Body of pancreas (tissue), 4 donors: ENCODE data around the gene IP6K3.

Experiments
- POLR2A ChIP-seq, 3 donors: fragments of 450-650 bp; IDR thresholded peaks; one replicate each; pipeline ENCODE4 v1.6.1; 2016; ENCODE audit warnings: antibody characterized with exemption in 3 of 3, mild to moderate bottlenecking in 2 of 3
- TF ChIP-seq, protein P1 (sequence below), 7 experiments: fragments of 450-650 bp in 4 of 7; fragments of 200-600 bp in 3 of 7; sonication (generic) in 3 of 7; IDR thresholded peaks; one replicate each; pipeline ENCODE4 v1.5.1; 2016 to 2019; ENCODE audit warnings: antibody characterized with exemption in 7 of 7

GRCh38 chr6:33768644-33769120, 22.0 kb upstream of the IP6K3 start:
- TF ChIP-seq, protein P1, sequence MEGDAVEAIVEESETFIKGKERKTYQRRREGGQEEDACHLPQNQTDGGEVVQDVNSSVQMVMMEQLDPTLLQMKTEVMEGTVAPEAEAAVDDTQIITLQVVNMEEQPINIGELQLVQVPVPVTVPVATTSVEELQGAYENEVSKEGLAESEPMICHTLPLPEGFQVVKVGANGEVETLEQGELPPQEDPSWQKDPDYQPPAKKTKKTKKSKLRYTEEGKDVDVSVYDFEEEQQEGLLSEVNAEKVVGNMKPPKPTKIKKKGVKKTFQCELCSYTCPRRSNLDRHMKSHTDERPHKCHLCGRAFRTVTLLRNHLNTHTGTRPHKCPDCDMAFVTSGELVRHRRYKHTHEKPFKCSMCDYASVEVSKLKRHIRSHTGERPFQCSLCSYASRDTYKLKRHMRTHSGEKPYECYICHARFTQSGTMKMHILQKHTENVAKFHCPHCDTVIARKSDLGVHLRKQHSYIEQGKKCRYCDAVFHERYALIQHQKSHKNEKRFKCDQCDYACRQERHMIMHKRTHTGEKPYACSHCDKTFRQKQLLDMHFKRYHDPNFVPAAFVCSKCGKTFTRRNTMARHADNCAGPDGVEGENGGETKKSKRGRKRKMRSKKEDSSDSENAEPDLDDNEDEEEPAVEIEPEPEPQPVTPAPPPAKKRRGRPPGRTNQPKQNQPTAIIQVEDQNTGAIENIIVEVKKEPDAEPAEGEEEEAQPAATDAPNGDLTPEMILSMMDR (IDR thresholded peaks at IDR 0.05) = peak; percentile 65 to 84 (median 78)
- TF ChIP-seq POLR2A (IDR thresholded peaks at IDR 0.05) = no peak
